NOMO-1 treated with dmso at 0.1 percent for 144 hours (cell line): Measurements from ENCODE around the gene SH3RF3.

Experiments
- DNase-seq: peaks from one replicate; lab custom pipeline; 2025; ENCODE audit not compliant: unreplicated experiment; lab: John Stamatoyannopoulos, UW

Gene SH3RF3

DNA sequence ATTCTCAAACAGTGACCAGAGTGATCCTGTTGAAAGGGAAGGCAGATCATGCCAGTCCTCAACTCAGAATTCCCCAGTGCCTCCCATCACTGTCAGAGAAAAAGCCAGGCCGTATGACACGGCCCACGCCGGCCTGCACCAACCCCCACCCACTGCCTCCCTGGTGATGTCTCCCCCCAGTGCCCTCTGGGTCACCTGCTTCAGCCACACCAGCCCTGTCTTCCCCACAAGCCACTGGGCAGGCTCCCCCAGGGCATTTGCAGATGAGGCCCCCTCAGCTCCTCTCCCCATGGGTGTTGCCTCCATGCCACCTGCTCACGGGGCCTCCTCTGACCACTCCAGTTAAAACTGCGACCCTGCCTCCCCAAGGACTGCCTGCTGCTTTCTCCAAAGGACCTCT, 169.8 kb downstream of the SH3RF3 start:
- no peak for DNase-seq

DNA sequence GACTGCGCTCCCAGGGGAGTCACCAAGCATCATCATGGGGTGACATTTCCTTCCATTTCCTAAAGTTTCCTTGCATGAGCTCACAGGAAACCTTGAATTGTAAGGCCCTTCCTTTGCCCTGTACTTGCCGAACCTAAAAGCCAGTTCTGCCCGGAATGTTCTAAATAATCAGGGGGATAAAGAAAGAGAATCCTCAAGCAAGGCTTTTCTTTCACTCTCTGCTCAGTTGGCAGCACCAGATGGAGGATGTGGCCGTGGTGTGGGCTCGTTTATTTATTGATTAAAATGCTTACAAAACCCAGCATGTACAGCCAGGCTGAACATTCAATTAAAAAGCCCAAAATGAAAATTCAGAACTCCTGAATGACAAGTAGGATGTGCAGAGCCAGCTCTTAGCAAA, 170.5 kb downstream of the SH3RF3 start:
- no peak for DNase-seq

DNA sequence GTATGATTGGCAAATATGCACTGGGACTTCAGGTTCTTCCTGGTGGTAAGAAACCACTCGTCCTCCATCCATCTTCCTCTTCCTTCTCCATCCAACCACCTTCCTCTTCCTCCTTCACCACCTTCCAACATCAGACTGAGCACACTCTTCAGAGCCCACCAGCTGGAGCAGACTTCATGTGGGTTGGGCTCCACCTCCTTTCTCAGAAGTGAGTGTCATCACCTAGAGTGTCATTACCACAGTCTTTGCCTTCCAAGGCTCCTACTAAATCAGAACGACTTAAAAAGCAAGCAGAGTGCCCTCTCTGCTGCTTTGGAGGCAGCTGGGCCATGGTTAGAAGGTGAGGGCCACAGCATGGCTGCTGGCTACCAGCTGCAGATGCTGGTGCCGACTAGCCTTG, 171.6 kb downstream of the SH3RF3 start:
- DNase-seq: no peak

DNA sequence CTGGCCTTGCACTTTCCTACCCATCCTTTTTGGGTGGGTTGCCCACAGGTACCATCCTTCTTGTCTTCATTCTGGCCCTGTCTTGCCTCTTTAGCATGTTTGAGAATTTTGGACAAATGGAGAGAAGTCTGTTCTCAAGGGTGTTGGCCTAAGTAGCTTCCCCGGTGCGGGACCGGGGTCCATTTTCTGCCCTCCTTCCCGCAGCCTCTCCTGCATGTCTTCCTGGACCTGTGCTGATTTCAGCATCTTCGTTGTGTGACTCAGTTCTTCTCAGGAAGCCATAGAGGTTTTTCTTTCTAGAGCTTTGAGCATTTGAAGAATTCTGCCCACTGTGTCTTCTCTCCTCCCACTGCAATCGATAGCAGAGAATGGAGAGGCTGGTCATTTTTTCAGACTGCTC, 172.7 kb downstream of the SH3RF3 start:
- no peak for DNase-seq

DNA sequence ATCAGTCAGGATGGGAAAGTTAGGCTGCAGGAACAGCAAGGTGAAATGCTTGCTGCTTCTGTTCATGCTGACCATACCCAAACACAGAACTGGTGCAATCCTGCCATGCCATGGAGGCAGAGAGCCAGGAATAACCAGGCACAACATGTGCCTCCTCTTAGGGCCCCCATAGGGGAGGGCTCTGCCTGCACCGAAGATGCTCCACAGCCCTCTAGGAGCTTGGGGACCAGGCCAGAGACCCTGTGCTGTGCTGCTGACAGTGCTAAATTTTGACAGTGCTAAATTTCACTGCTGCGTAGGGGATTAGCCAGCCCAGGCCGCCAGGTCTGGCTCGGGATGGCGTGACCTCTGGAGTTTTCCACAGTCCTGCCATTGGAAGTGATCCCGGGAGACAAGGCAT, 173.3 kb downstream of the SH3RF3 start:
- no peak for DNase-seq

DNA sequence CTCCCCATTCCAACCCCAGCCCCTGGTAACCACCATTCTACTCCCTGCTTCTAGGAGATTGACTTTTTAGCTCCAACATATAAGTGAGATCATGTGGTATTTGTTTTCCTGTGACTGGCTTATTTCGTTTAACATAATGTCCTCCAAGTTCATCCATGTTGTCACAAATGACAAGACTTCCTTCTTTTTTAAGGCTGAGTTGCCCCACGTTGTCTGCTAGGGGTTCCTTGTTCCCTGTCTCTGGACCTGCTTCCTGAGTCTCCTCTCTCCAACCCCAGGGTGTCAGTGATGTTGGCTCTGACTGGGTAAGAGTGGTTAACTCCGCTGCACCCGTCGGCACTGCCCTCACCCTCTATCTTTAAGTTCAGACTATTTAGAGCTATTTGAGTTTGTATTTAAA, 175.2 kb downstream of the SH3RF3 start:
- DNase-seq: no peak

DNA sequence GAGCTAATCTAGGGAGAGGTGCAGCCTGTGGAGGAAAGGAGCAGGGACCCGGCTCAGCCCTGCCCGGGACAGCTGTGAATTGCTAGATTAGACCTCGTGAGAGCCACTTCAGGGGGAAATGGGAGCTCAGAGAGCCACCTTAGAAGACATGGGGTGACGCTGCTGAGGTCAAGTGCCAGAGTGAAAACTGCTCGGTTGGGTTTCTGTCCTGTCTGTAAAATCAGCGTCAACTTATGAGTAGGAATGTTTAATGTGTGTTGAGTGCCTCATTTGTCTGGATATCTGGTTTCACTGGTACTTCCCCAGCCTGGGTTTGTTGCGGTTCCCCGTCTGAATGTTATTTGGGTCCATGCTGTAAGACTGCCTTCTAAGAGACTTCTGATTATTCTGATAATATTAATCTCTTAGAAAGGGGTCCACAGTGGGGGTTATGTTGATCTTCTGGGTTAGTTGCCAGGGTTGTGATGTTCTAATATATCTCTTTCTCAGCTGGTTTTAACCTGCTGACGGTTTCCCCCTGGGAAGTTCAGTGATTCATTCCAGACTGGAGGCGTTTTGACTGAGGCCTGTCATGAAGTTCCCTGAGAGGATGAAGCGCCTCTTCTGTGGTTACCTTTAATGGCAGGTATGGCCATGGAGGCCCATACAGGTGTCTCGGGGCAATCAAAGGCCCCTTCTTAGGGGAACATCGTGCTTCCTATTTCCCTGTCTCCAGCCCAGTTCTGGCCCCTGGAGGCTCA, 175.9 kb downstream of the SH3RF3 start:
- DNase-seq: no peak

DNA sequence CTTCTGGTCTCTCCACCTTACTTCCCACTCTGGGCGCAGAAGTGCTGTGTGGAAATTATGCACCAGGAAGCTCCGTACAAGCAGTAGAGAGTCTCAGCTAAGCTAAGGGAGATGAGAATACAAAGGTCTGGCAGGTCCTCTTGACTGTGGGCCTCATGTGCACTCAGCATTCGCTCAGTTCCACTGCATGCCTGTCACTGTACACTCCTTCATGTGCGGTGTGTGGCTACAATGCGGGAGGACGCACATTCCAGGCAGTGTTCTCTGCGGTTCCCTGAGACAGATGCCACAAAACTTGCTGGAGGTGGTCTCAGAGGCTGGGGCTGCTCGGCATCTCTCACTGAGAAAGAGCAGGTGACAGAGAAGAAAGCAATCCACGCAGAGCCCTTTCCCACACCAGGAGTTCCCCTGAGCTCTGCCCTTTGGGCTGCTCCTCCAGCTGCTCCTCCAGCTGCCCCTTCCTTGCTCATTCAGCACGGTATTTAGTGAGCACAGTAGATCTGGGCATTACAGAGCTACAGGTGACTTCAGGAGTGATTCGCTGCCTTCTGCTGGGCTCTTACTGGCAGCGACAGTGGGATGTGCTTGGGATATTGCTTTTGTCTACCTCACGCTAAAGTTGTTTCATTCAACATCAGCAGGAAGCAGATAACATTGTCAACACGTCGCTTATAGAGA, 176.6 kb downstream of the SH3RF3 start:
- no peak for DNase-seq

DNA sequence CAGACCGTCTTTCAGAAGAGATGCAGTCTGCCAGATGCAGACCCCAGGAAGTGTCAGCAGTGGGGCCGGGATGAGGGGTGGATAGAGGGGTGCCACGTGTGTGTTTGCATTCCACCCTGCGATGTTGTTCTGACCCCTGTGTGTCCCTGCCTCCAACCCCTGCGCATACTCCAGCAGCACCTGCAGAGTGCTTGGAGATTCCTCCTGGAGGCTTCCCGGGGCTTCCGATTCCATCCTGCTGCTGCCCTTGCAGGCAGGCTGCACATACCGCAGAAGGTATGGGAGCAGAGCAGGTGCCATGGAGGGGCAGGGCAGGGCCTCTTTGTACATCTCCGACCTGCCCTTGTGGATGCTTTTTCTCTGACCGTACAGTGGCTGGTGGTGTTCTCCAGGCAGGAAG, 177.2 kb downstream of the SH3RF3 start:
- DNase-seq: no peak

DNA sequence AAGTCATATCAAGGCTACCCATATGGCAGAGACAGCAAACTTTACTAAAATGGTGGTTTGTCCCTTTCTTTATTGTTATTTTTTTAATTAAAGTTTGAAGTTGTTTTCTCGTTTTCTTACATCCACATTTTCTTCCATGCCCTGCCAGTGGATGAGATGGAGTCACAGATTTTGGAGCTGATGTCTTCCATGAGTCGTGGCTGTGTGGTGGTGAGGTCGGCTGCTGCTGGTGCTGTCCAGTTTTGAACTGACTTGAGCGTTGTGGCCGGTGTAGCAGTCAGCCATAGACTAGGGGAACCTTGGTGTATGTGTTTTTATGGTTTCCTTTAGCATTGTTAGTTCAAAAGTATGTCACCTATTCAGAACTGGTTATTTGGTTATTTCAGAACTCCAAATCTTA, 182.8 kb downstream of the SH3RF3 start:
- DNase-seq: no peak

DNA sequence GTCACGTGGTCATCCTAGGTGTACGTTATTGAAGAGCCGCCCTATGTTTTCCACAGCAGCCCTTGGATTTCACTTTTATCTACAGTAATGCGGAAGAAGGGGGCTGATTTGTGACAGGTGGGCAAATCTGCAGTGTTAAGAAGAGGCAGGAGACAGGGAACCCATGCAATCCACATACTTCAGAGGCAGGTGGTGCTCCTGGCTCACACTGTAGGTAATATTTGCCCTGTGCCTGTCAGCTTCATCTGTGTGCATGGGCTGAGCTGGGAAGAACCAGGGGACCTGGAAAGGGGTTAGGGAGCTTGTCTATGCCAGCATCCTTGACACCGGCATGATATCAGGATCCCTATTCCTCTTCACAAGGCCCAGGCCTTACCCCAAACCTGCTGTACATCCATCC, 183.9 kb downstream of the SH3RF3 start:
- DNase-seq: no peak

DNA sequence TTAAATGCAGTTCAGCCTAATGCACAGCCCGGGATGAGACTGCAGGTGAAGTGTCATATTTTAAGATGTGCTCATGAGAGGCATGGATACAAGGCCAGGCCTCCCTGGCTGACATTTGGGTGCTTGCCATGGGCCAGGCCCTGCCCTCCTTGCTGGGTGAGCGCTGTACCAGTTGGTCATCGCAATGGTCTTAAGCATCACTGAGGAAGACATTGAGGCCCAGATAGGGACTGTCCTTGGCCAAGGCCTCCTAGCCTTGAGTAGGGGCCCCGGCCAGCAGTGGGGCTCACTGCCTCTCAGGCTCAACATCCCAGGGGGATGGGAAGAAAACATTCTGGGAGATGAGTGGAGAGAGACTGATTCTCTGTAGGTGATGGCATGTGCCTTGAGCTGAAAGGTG, 184.3 kb downstream of the SH3RF3 start:
- no peak for DNase-seq

DNA sequence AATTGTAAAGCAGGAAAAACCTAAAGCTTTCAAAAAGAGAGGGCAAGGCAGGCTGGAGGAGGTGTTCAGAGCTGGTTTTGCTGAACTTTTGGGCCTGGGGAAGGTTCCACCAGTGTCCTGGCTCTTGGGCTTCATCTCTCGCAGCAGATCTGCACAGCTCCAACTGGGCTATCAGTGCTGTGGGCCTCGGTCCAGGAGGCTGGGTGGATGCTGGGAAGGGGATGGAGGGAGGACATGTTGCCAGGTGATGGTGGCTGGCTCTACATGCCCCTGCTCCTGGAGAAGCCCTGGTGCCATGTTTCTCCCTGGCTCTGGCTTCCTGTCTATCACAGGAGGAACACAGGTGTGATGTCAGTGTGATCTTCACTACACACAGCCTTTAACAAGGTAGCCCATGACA, 187.1 kb downstream of the SH3RF3 start:
- no peak for DNase-seq

DNA sequence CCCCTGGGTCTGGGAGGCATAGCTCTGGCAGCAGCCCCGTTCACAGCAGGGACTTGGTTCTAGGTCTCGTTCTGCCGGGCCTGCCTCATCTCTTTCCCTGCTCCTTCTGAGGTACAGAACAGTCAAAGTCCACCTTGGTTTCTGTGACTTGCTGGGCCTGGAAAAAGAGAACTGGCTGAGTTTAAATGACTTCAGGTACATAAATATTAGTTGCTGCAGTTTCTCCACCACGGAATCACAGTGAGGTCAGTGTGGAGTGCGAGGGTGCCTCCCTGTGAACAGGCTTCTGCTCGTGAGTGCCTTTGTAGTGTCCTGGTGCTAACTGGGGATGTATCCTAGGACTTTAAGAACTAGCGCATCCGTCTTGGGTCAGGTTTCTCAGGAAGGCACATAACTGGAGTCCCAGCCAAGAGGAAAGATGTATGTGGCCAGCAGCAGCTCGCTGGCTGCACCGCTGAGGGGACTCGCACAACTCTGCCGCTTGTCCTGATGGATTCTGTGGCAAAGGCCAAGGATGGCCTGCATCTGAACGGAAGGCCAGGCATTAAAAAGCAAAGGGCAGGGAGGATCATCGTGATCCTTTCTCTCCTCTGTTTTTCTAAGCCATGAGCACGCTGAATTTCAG, 188.6 kb downstream of the SH3RF3 start:
- no peak for DNase-seq

DNA sequence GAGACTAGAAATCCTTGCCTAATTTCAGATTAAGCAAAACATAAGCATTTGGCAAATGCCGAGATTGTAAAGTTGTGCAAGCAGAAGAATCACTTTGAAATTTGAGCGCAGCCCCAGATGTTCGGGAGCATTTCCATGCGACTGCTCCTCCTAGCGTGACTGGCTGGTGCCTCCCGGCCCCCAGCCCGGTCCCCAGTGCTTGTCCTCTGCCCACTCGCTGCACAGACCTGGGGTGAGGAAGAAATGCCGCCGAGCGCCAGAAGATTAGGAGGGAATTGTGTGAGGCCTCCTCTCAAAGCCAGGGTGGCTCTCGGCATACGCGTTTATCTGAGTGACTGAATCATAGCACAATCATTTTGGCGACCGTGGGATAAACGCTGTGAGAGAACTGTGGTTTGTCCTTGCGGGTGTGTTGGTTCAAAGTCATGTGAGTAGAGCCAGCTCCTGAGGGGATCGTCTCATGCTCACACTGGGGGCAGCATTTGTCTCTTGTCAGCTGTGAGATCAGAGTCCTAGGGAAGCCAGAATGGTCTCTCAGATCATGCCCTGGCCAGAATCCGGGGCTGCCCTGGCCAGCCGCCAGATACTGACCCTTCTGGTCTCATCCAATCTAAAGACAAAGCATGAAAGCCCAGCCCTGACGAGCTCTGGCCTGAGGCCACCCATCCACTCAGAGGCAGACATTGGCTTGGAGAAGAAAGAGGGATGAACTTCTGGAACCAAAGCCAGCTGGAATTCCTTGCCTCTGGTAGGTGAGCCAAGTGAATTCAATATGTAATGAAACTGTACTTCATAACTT, 189.3 kb downstream of the SH3RF3 start:
- DNase-seq: no peak

DNA sequence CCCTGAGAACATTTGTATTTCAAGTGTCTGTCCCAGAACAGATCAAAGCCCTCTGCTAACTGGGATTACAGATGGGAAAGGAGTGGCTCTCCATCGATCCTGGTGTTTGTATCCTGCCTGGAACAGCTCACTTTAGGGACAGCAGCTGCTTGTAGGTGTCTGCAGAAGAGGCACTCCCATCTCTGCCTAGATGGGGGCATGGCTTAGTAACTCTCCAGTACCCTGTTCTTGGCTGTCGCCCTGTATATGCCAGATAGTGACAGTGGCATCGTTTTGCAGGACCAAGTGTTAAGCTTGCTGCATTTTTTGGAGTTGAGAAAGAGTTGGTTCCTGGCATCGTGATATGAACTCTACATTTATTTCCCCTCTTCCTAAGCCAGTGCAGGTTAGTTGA, 189.9 kb downstream of the SH3RF3 start:
- DNase-seq: no peak

DNA sequence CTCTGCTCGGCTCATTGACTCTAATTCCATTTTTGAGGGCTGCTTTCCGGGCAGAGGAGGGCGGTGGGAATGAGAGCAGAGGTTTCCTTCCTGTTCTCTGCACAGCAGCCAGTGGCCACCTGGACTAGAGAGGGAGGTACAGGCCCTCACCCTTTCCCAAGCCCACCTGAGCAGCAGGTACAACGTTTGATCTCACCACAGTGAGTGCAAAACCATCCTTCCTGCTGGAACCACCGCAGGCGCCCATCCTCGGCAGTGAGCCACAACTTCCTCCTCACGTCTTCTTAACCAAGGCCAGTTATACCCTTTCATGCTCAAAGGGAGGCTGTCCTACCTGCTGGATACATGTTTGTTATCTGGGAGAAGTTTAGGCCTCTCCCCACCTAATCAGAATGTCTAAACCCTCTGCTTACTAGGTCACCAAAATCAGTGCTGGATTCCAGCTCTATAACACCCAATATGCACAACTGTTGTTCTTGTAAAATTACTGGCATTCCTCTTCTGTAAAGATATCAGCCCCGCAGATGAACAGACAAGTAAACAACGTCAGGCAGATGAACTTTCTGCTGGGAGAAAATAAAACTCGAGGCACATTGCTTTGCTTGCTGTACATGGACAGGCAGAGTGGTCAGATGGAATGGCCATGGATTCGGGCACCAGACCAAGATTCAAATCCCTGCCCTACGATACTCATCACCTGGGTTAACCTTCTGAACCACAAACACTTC, 191.4 kb downstream of the SH3RF3 start:
- DNase-seq: no peak

DNA sequence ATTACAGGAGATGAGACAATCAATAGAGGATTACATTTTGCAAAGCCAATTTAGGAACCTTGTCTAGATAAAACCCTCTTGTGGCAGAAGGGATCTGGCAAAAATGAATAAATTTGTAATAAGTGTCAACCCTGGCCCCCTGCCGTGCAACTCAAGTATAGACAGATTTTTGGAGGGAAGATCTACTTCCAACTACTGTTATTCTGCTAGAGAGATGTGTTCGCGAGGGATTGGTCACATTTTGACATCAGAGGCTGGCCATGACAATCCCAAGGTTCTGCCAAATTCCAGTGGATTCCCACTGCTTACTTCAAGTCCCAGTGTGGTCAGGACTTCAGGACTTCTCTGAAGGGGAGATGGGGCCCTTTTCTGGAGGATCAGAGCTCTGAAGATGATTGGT, 192.6 kb downstream of the SH3RF3 start:
- DNase-seq: no peak

DNA sequence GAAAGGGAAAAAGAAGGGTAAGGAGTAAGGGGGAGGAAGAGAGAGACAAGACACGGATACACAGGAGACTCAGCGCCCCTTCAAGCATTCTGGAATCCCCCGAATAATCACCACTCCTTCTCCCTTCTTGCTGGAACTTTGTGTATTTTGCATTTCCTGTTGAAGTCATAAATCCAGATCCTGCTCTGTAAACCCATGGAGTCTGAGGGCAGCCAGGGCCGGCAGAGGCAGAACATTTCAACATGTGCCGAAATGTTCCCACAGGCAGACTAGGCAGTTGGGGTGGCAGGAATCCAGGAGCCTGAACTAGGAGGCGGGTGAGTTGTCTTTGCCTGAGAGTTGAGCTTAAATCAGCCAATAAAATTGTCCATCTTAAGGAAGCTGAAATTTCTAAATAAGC, 193.1 kb downstream of the SH3RF3 start:
- no peak for DNase-seq

DNA sequence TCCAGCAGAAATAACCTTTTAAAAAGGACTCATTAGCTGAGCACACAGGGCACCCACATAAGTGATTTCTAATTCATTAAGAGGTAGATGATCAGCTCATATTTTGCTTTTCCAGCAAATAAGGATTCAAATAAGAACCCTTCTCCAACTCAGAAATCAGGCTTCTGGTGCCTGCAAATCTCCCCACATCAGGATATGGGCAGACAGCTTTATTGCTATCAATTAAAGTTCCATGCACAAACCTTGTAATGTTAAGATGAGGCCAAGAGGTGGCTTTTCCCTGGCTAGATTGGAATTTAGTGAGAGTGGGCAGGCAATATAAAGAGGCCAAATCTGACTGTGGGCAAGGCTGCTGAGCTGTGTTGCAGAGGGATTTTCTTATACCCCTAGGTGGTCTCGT, 193.6 kb downstream of the SH3RF3 start:
- DNase-seq: no peak

DNA sequence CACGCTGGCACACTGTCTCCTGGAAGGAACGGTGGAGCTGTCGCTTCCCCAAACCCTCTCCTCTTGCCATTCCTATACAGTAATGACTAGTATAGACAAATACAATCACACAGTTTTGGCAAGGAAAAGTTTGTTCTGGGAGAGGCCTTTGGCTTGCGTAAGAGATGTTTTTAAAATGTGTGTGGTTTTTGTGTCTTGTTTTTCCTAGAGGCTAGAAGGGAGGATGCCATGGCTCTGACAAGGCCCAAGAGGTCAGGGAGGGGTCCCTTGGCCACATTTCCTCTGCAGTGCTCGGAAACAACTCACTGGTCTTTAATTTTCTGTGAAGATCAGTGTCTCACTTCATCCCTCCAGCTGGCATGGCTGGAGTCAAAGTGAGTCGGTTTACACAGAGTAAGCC, 195.9 kb downstream of the SH3RF3 start:
- DNase-seq: no peak
